ENCODE measurements around the gene PROKR2. TPM values are rescaled to one million over a fixed set of nuclear protein-coding genes. Genes with fewer than 3 reads are reported as not detected.

PROKR2 gene
- not detected in 2 replicates for total RNA-seq

DNA sequence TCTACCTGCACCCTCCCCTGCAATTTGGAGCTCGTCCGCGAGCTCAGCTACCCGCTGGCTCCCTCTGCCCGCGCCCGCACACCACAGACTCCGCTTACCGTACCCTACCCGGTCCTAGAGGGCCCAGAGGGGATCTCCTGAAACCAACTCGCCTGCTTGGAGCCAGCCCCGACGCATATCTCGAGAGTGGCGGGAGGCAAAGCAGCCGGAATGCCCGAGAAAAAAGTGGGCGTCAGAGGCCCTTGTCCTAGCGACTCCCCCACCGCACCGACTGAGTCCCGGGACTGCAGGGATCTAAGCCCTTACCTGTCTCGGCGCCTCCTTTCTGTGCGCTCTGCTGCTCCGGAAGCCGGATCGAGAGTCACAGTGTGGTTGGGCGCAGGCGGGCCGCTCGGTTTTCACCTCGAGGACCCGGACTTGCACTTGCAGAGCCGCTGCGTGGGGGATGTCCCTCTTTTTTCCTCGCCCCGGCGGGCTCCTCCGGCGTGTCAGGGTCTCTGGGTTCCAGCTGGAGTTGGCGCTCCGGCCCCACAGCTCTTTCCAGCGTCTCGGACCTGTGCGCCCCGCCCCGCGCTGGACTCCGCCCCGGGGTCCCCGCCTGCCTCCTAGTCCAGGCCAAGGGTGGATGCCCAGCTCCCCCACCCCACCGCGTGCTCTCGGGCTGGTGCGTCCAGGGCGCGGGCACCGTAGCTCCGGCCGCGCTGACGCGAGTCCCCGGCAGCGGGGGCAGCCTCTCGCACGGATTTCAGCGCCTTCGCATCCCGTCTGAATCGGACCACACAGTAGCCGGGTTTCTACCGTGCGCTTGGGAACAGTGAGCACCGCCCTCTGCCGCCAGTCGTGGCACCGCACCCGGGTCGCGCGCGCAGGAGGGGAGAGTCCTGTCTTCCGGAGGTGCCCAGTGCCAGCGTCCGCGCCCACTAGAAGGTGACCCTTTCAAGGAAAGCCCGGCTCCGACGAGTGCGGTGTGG, at the start of gene PROKR2:
TSS of gene PROKR2 (minus strand) at position 767 of the 971 bp plus-strand sequence. CDS start 2,585 bp downstream, outside the sequence.

Other genes starting within 250 kb of the PROKR2 start
- gene TMEM230, start 203.9 kb downstream of the PROKR2 start, total RNA-seq, result 87.7 and 135 TPM in 2 replicates
- 43.3 and 59.5 TPM in 2 replicates for gene PCNA, start 197.0 kb downstream of the PROKR2 start, total RNA-seq
- gene CDS2, start 189.9 kb downstream of the PROKR2 start, total RNA-seq, result 6.9 and 14.4 TPM in 2 replicates

All from pericardium fibroblast (primary cell).